Suprapubic skin (tissue), 3 donors: Measurements from ENCODE around the gene SMYD3.

Experiments
- POLR2A ChIP-seq, 2 donors: fragments of 450-650 bp; IDR thresholded peaks; one replicate each; pipeline ENCODE4 v1.6.1; 2017; ENCODE audit warnings: antibody characterized with exemption in 2 of 2, mild to moderate bottlenecking in 2 of 2, moderate library complexity in 2 of 2
- TF ChIP-seq, protein P1 (sequence below), 2 donors: fragments of 200-600 bp in 1 of 2; fragments of 450-650 bp in 1 of 2; sonication (generic) in 1 of 2; IDR thresholded peaks; one replicate each; pipeline ENCODE4 v1.5.1; 2016 to 2019; ENCODE audit warnings: antibody characterized with exemption in 2 of 2, mild to moderate bottlenecking in 1 of 2, moderate library complexity in 1 of 2

- no peak for TF ChIP-seq POLR2A (IDR thresholded peaks at IDR 0.05)
- TF ChIP-seq, protein P1, sequence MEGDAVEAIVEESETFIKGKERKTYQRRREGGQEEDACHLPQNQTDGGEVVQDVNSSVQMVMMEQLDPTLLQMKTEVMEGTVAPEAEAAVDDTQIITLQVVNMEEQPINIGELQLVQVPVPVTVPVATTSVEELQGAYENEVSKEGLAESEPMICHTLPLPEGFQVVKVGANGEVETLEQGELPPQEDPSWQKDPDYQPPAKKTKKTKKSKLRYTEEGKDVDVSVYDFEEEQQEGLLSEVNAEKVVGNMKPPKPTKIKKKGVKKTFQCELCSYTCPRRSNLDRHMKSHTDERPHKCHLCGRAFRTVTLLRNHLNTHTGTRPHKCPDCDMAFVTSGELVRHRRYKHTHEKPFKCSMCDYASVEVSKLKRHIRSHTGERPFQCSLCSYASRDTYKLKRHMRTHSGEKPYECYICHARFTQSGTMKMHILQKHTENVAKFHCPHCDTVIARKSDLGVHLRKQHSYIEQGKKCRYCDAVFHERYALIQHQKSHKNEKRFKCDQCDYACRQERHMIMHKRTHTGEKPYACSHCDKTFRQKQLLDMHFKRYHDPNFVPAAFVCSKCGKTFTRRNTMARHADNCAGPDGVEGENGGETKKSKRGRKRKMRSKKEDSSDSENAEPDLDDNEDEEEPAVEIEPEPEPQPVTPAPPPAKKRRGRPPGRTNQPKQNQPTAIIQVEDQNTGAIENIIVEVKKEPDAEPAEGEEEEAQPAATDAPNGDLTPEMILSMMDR (IDR thresholded peaks at IDR 0.05), result no peak
These were observed 805.4 kb downstream of the SMYD3 start for GRCh38 chr1:245701631-245702030.
